C1 segment of cervical spinal cord (tissue), 14 donors: ENCODE measurements around the gene TNFAIP3.
"Not testable (repeated sequence)": the region's sequence is repeated elsewhere in the genome, so short reads cannot be mapped to it uniquely, and the experiment has no call there.

Experiments used
- DNase-seq, 14 donors: peaks; one replicate each; lab custom pipeline; 2025; lab: John Stamatoyannopoulos, UW

The TNFAIP3 gene

GRCh38 chr6:137844773-137845172 lies 22.3 kb upstream of the TNFAIP3 start:
- not testable (repeated sequence) for DNase-seq

- no peak for DNase-seq
Measured at GRCh38 chr6:137845460-137845859, 21.6 kb upstream of the TNFAIP3 start.

- no peak for DNase-seq
Measured at GRCh38 chr6:137846274-137846673, 20.8 kb upstream of the TNFAIP3 start.

GRCh38 chr6:137846772-137847313 lies 20.2 kb upstream of the TNFAIP3 start:
- DNase-seq: peak in 7 of 14 donors; percentile 13 to 55 (median 42)

- no peak for DNase-seq
Measured at GRCh38 chr6:137847748-137848147, 19.3 kb upstream of the TNFAIP3 start.

GRCh38 chr6:137848672-137849071 lies 18.4 kb upstream of the TNFAIP3 start:
- no peak for DNase-seq

- no peak for DNase-seq
Measured at GRCh38 chr6:137849181-137849980, 17.7 kb upstream of the TNFAIP3 start.

- no peak for DNase-seq
Measured at GRCh38 chr6:137849981-137850714, 16.9 kb upstream of the TNFAIP3 start.

- DNase-seq: no peak
Measured at GRCh38 chr6:137850816-137851602, 16.1 kb upstream of the TNFAIP3 start.

- DNase-seq: no peak
Measured at GRCh38 chr6:137851669-137852068, 15.4 kb upstream of the TNFAIP3 start.

GRCh38 chr6:137852346-137852745 lies 14.7 kb upstream of the TNFAIP3 start:
- DNase-seq: no peak

- DNase-seq: no peak
Measured at GRCh38 chr6:137852811-137853210, 14.2 kb upstream of the TNFAIP3 start.

- DNase-seq: no peak
Measured at GRCh38 chr6:137853569-137854213, 13.4 kb upstream of the TNFAIP3 start.

GRCh38 chr6:137856138-137856898 lies 10.7 kb upstream of the TNFAIP3 start:
- DNase-seq: no peak

- no peak for DNase-seq
Measured at GRCh38 chr6:137859025-137859424, 8.0 kb upstream of the TNFAIP3 start.

- DNase-seq: no peak
Measured at GRCh38 chr6:137860394-137861005, 6.6 kb upstream of the TNFAIP3 start.

GRCh38 chr6:137861550-137862337 lies 5.3 kb upstream of the TNFAIP3 start:
- no peak for DNase-seq

- DNase-seq: no peak
Measured at GRCh38 chr6:137862419-137863090, 4.5 kb upstream of the TNFAIP3 start.
